HG02973 (cell line): Measurements from ENCODE around the gene IL13.
A peak's percentile ranks its signal among the peaks of the same experiment; 100 is the strongest.
"Not testable (repeated sequence)": the region's sequence is repeated elsewhere in the genome, so short reads cannot be mapped to it uniquely, and the experiment has no call there.

Source experiments
- ATAC-seq: cut with Tn5 transposase; IDR thresholded peaks from one replicate; pipeline ENCODE4 v1.9.1; 2021; ENCODE audit warnings: moderate library complexity; ENCODE audit not compliant: unreplicated experiment

Gene IL13

DNA sequence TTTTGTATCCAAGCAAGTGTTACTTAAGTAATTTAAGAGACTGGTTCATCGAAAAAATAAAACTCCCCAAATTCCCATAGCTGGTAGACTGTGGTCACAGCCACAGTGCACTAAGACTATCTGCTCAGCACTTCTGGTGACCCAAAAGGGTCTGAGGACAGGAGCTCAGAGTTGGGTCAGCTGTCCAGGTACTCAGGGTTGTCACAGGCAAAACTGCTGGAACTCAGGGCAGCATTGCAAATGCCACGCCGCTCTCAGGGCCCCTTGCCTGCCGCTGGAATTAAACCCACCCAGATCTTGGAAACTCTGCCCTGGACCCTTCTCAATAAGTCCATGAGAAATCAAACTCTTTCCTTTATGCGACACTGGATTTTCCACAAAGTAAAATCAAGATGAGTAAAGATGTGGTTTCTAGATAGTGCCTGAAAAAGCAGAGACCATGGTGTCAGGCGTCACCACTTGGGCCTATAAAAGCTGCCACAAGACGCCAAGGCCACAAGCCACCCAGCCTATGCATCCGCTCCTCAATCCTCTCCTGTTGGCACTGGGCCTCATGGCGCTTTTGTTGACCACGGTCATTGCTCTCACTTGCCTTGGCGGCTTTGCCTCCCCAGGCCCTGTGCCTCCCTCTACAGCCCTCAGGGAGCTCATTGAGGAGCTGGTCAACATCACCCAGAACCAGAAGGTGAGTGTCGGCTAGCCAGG is at the start of gene IL13:
IL13 (plus strand) TSS at position 498 of the 705 bp plus-strand sequence; CDS start at position 512, 14 bp downstream.
- ATAC-seq = no peak

DNA sequence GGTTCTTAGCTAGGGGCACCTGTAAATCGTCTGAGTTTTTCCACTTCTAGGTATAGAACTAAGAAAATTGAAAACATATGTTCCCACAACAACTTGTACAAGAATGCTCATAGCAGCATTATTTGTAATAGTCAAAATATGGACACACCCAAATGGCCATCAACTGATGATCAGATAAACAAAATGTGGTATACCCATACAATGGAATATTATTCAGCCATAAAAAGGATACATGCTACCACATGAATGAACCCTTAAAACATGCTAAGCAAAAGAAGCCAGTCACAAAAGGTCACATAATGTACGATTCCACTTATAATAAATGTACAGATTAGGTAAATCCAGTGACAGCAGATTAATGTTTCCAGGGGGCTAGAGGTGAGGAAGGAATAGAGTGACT is 46.0 kb upstream of the IL13 start:
- ATAC-seq = no peak

- no peak for ATAC-seq
Measured at GRCh38 chr5:132612846-132613245, 45.1 kb upstream of the IL13 start.

GRCh38 chr5:132621699-132622098 is 36.3 kb upstream of the IL13 start:
- ATAC-seq = no peak

DNA sequence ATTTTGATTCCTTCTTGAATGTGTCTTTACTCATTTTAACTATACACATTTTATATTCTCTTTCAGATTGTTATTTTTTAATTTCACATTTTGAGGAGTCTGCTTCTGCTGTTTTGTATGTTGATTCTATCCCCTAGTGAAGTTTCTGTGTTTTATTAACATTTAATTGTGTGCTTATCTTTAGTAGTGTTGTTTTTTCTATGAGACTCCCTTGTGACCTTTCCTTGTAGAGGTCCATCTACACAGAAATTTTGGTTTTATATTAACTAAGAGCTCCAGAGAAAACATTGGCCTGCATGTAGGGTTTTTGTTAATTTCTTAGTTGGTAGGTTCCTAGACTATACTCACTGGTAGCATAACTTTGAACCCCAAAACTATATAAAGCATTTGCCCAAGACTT is 35.4 kb upstream of the IL13 start:
- ATAC-seq = no peak

- ATAC-seq = no peak
Measured at GRCh38 chr5:132627470-132627869, 30.5 kb upstream of the IL13 start.

GRCh38 chr5:132628814-132629213 is 29.2 kb upstream of the IL13 start:
- no peak for ATAC-seq

DNA sequence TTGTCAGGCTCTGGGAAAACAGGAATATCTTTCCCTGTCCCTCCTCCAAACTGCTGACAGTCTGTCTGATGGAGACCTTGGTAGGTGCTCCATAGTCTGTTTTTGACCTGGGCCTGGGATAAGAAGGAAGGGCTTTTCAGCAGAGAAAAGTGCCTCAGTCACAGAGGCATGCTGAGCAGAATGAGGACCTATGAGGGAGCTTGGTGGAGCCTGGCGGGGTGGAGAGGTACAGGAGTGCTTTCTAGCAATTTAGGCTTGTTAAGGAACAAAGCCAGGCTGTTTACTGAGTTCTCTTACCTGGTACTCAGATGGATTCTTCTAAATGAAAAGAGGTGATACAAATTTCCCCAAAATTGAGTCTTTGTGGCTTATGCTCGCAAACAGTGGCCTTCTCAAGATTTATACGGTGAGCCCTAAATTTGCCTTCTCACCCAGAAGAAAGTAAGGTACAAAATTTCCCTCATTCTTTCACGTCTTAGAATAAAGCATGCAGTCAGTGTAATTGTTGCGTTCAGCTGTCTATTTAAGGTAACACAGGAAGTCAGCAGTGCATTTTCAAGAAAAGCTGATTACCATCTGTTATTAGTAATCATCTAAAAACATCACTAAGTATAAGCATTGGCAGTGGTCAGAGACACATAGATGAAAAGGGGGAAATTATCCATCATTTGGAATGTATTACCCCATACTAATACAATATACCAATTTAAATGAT is 28.6 kb upstream of the IL13 start:
- ATAC-seq = peak; percentile 78

DNA sequence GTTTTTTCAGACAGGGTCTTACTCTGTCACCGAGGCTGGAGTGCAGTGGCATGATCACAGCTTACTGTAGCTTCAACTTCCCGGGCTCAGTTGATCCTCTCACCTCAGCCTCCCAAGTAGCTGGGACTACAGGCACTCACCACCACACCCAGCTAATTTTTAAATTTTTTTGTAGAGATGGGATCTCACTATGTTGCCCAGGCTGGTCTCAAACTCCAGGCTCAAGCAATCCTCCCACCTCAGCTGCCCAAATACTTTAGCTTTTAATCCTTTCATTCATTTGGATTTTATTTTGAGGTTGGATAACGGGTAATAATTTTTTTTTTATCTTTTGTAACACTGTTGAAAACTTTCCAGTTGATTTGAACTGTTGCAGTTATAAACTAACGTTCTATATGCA is 24.4 kb upstream of the IL13 start:
- not testable (repeated sequence) for ATAC-seq

DNA sequence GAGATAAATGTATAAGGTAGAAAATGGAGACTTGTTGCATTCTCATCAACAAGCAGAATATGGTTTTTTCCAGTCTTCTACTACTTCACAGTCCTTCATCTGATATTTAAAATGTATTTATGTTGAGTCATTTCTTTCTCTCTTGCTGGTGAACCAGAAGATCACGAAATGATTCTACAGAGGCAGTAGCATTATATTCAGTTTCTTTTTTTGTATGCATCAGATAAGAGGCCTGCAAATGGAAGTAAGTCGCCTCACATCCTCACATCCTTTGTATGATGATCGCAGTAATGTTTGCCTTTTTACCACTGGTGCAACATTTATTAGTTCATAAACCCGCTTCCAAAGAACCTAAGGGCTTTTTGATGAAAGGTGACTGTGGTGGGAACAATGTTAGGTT is 22.1 kb upstream of the IL13 start:
- ATAC-seq = peak; percentile 53

DNA sequence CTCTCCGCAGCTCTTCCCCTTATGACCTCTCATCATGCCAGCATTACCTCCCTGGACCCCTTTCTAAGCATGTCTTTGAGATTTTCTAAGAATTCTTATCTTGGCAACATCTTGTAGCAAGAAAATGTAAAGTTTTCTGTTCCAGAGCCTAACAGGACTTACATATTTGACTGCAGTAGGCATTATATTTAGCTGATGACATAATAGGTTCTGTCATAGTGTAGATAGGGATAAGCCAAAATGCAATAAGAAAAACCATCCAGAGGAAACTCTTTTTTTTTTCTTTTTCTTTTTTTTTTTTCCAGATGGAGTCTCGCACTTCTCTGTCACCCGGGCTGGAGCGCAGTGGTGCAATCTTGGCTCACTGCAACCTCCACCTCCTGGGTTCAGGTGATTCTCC is 20.7 kb upstream of the IL13 start:
- ATAC-seq = no peak

GRCh38 chr5:132639706-132640130 is 18.3 kb upstream of the IL13 start:
- peak; percentile 56 for ATAC-seq

DNA sequence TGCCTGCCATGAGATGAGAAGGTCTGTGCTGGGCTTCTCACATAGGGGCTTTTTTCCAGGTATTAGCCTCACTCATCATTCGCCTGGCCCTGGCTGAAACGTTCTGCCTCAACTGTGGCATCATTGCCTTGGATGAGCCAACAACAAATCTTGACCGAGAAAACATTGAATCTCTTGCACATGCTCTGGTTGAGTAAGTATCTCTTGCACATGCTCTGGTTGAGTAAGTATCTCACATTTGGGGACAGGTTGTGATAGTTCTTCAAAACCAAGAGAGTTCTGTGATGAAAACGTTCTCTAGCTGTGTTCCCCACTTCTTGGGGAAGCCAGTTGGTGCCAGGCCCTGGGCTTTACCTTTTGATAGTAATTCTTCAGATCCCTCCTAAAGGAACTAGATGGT is 17.4 kb upstream of the IL13 start:
- no peak for ATAC-seq

GRCh38 chr5:132641241-132641723 is 16.7 kb upstream of the IL13 start:
- peak; percentile 33 for ATAC-seq

- ATAC-seq = no peak
Measured at GRCh38 chr5:132641841-132642240, 16.1 kb upstream of the IL13 start.

- ATAC-seq = no peak
Measured at GRCh38 chr5:132644177-132644576, 13.8 kb upstream of the IL13 start.

DNA sequence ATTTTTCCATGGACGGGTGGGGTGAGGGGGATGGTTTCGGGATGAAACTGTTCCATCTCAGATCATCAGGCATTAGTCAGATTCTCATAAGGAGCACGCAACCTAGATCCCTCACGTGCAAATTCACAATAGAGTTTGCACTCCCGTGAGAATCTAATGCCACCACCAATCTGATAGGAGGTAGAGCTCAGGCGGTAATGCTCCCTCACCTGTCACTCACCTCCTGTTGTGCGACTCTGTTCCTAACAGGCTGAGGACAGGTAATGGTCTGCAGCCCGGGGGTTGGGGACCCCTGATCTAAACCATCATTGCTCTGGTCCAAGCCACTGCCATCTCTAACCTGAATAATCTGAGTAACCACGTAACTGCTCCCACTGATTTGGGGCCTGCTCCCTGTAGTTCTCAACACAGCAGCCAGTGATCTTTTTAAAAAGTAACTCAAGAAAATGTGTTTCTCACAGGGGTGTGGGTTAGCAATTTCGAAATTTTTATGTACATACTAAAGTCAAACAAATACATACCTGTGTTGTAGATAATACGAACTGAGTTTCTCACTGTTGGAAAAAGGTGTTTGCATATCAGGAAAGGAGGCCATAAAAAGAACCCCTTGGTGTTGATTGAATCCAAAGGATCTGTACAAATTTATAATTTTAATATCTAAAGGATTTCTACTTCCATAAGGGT is 11.2 kb upstream of the IL13 start:
- no peak for ATAC-seq

GRCh38 chr5:132647473-132647872 is 10.5 kb upstream of the IL13 start:
- ATAC-seq = no peak

GRCh38 chr5:132648355-132648754 is 9.6 kb upstream of the IL13 start:
- no peak for ATAC-seq

DNA sequence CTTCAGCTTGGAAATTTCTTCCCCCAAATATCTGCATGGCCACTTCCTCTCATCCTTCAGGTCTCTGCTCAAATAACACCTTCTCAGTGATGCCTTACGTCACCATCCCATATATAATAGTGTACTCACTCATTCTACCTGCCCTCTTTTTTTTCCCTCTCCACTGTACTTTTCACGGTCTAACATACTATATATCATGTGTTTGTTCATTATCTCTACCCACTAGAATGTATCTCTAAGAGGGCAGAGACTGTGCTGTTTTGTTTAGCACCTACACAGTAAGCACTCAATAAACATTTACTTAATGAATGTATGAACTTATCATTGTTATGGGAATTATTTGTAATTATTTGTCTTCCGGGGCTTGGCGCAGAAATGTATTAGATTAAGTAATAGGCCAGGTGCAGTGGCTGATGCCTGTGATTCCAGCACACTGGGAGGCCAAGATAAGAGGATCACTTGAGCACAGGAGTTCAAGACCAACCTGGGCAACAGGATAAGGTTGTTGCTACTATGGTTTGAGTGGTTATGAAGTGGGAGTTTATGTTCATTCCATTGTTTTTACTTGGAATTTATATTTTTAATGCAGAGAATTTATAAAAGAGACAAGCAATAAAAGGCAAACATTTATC is 6.0 kb upstream of the IL13 start:
- no peak for ATAC-seq

DNA sequence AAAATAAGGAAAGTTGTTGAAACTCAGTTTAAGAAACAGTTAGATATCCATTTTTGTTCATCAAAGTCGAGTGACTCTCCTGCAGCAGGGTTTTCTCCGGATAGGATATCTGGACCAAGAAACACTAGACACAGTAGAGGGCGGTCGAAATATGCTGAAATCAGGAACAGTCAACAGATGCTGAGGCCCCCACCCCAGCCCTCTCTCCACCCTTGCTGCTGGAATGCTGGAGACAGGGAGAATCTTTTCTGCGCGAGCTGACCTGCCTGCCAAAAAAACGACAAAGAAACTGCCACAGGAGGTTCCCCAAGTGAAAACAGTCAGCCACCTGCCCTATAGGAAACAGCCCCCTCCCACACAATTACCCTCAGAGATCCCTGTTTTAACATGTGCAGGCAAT is 4.3 kb upstream of the IL13 start:
- ATAC-seq = no peak
